Tibial nerve (tissue), 4 donors: ENCODE results near the gene STRN3. TPM values are rescaled to one million over a fixed set of nuclear protein-coding genes. Genes with fewer than 3 reads are reported as not detected.
A peak's percentile ranks its signal among the peaks of the same experiment; 100 is the strongest.

Source experiments
- DNase-seq, 2 donors: peaks; one replicate each; pipeline ENCODE4 v3.0.0-alpha.2; 2019; ENCODE audit warnings: low spot score in 2 of 2
- H3K27ac ChIP-seq, 4 donors: fragments of 200-600 bp; sonication (generic) in 3 of 4; one replicate each; pipeline ENCODE4 v1.5.1; 2017 to 2019; ENCODE audit warnings: mild to moderate bottlenecking in 1 of 4
- H3K27me3 ChIP-seq, 2 donors: fragments of 200-600 bp; sonication (generic) in 1 of 2; one replicate each; pipeline versions ENCODE4 v1.5.1 to v1.6.0; 2017 to 2019
- H3K36me3 ChIP-seq, 3 donors: fragments of 200-600 bp; sonication (generic); one replicate each; pipeline ENCODE4 v1.5.1; 2018 to 2019
- H3K4me1 ChIP-seq, 4 donors: fragments of 200-600 bp; sonication (generic) in 3 of 4; one replicate each; pipeline ENCODE4 v1.5.1; 2017 to 2019
- H3K4me3 ChIP-seq, 4 donors: fragments of 200-600 bp; sonication (generic) in 3 of 4; one replicate each; pipeline ENCODE4 v1.5.1; 2017 to 2019; ENCODE audit warnings: mild to moderate bottlenecking in 1 of 4, moderate library complexity in 1 of 4
- H3K9me3 ChIP-seq, 4 donors: fragments of 200-600 bp; sonication (generic) in 3 of 4; one replicate each; pipeline ENCODE4 v1.5.1; 2017 to 2019
- EP300 ChIP-seq, 2 donors: sonication (generic); formaldehyde crosslinking; IDR thresholded peaks; one replicate each; pipeline ENCODE4 v1.6.1; 2017; ENCODE audit warnings: antibody characterized with exemption in 2 of 2, mild to moderate bottlenecking in 1 of 2
- POLR2A ChIP-seq, 2 donors: fragments of 450-650 bp; IDR thresholded peaks; one replicate each; pipeline ENCODE4 v1.6.1; 2017; ENCODE audit warnings: antibody characterized with exemption in 2 of 2, mild to moderate bottlenecking in 2 of 2, moderate library complexity in 2 of 2
- WGBS, 2 donors: methylation state at CpG; one replicate each; pipeline ENCODE4 v1.1.5; 2018; 5-methylcytosine and 5-hydroxymethylcytosine counted together
- total RNA-seq, 4 donors: library from RNA; depleted of rRNA; stranded (reverse); fragments of >200 nt; gene quantifications; one replicate each; pipeline ENCODE4 v1.1.0, GENCODE V29; 2016
- TF ChIP-seq, protein P1 (sequence below), 5 experiments: fragments of 200-600 bp in 3 of 5; fragments of 450-650 bp in 2 of 5; sonication (generic) in 3 of 5; IDR thresholded peaks; one replicate each; pipeline ENCODE4 v1.5.1; 2016 to 2019; ENCODE audit warnings: antibody characterized with exemption in 5 of 5, mild to moderate bottlenecking in 3 of 5, moderate library complexity in 2 of 5

STRN3 gene
- total RNA-seq, 4 donors from 2014 or later, result 33.5 to 68.8 (median 57.0) TPM

GRCh38 chr14:31024577-31025366 is 1.4 kb downstream of the STRN3 start:
- 4 to 5% methylated on average over 11 of the region's 11 CpGs for WGBS, 2 donors
- no peak for TF ChIP-seq POLR2A (IDR thresholded peaks at IDR 0.05)
- no peak for TF ChIP-seq EP300 (IDR thresholded peaks at IDR 0.05)
- TF ChIP-seq, protein P1, sequence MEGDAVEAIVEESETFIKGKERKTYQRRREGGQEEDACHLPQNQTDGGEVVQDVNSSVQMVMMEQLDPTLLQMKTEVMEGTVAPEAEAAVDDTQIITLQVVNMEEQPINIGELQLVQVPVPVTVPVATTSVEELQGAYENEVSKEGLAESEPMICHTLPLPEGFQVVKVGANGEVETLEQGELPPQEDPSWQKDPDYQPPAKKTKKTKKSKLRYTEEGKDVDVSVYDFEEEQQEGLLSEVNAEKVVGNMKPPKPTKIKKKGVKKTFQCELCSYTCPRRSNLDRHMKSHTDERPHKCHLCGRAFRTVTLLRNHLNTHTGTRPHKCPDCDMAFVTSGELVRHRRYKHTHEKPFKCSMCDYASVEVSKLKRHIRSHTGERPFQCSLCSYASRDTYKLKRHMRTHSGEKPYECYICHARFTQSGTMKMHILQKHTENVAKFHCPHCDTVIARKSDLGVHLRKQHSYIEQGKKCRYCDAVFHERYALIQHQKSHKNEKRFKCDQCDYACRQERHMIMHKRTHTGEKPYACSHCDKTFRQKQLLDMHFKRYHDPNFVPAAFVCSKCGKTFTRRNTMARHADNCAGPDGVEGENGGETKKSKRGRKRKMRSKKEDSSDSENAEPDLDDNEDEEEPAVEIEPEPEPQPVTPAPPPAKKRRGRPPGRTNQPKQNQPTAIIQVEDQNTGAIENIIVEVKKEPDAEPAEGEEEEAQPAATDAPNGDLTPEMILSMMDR (IDR thresholded peaks at IDR 0.05), result no peak

DNA sequence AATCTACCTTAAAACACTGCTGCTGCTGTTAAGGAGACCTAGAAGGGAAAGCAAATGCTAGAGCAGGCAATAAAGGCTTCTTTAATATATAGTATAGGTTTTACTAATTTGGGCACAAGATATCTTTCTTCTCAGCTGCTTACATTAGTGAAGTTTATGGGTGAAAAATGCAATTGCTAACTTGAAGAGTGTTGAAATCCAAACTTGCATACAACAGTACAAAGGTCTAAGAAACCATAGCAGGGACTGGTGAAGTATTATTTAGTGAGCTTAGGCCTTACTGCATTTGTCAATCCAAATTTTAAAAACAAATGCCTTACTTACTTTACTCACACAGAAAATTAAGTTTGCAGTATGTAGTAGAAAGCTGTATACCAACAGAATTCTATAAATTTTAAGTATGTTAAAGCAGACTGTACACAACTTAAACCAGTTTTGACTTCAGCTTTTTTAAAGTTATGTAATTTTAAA is 2.1 kb downstream of the STRN3 start:
- TF ChIP-seq EP300 (IDR thresholded peaks at IDR 0.05) (no peak), POLR2A (IDR thresholded peaks at IDR 0.05) (no peak)
- TF ChIP-seq, protein P1 (IDR thresholded peaks at IDR 0.05), result no peak
- Histone ChIP-seq H3K4me3 (no peak overlapping the region), H3K27me3 (no peaks in the 10 kb centered on the region), H3K9me3 (no peaks in the 10 kb centered on the region), H3K36me3 (peaks cover 0 to 11% (median 0%) of the 10 kb centered on the region in 3 donors), H3K27ac (peak overlapping the region in 3 of 4 donors; percentile 99 to 100 (median 100)), H3K4me1 (peaks cover 0 to 63% (median 9%) of the 10 kb centered on the region in 4 donors)
- DNase-seq, result no peak

More at GRCh38 chr14:31024577-31025366, 1.4 kb downstream of the STRN3 start:
- peaks cover 0 to 11% (median 0%) of the 10 kb centered on the region in 3 donors for H3K36me3 ChIP-seq
- H3K9me3 ChIP-seq, result no peaks in the 10 kb centered on the region
- no peaks in the 10 kb centered on the region for H3K27me3 ChIP-seq
- peak overlapping the region; percentile 66 to 99 (median 90) for H3K4me3 ChIP-seq
- peak overlapping the region; percentile 99 to 100 (median 100) for H3K27ac ChIP-seq
- H3K4me1 ChIP-seq, result peaks cover 0 to 56% (median 9%) of the 10 kb centered on the region in 4 donors
- no peak for DNase-seq

- Histone ChIP-seq H3K4me3 (no peak overlapping the region), H3K36me3 (peaks cover 0 to 21% (median 0%) of the 10 kb centered on the region in 3 donors), H3K27me3 (no peaks in the 10 kb centered on the region), H3K9me3 (no peaks in the 10 kb centered on the region), H3K4me1 (peaks cover 0 to 65% (median 8%) of the 10 kb centered on the region in 4 donors), H3K27ac (no peak overlapping the region)
- TF ChIP-seq EP300 (IDR thresholded peaks at IDR 0.05) (no peak), POLR2A (IDR thresholded peaks at IDR 0.05) (no peak)
- TF ChIP-seq, protein P1 (IDR thresholded peaks at IDR 0.05), result no peak
- 74 to 99% methylated on average over 2 of the region's 2 CpGs for WGBS, 2 donors
- no peak for DNase-seq
These were observed 3.8 kb downstream of the STRN3 start for GRCh38 chr14:31022386-31022785.

DNA sequence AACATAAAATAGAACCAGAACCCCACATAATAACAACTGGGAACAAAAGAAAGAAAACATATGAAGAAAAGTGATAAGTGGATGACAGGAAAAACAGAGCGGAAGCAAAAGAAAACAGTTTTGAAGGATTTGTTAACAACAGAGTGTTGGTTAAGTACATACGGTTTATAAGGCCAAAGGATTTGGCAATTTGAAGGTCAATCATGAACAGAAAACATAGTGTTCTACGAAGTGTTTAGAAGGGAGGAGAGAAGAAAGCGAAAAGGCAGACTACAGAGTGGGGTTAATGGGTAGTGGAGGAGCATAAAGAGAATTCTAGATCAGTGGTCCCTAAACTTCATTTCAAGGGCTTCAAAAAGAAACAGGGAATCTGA is 4.6 kb downstream of the STRN3 start:
- peaks cover 0 to 62% (median 6%) of the 10 kb centered on the region in 4 donors for H3K4me1 ChIP-seq
- TF ChIP-seq, protein P1 (IDR thresholded peaks at IDR 0.05), result no peak
- TF ChIP-seq POLR2A (IDR thresholded peaks at IDR 0.05) (no peak), EP300 (IDR thresholded peaks at IDR 0.05) (no peak)
- H3K4me3 ChIP-seq, result no peak overlapping the region
- no peaks in the 10 kb centered on the region for H3K9me3 ChIP-seq
- no peak overlapping the region for H3K27ac ChIP-seq
- 52 to 57% methylated on average over 4 of the region's 4 CpGs for WGBS, 2 donors
- no peak for DNase-seq
- no peaks in the 10 kb centered on the region for H3K27me3 ChIP-seq
- peaks cover 0 to 22% (median 0%) of the 10 kb centered on the region in 3 donors for H3K36me3 ChIP-seq
